Raji (cell line): ENCODE measurements around the gene UBE2R2.

ENCODE experiments used
- POLR2A ChIP-seq: IDR thresholded peaks from 2 replicates; pipeline ENCODE4 v1.6.1; 2011; ENCODE audit warnings: low read depth, low read length, control low read depth; ENCODE audit not compliant: insufficient read depth

The UBE2R2 gene

DNA sequence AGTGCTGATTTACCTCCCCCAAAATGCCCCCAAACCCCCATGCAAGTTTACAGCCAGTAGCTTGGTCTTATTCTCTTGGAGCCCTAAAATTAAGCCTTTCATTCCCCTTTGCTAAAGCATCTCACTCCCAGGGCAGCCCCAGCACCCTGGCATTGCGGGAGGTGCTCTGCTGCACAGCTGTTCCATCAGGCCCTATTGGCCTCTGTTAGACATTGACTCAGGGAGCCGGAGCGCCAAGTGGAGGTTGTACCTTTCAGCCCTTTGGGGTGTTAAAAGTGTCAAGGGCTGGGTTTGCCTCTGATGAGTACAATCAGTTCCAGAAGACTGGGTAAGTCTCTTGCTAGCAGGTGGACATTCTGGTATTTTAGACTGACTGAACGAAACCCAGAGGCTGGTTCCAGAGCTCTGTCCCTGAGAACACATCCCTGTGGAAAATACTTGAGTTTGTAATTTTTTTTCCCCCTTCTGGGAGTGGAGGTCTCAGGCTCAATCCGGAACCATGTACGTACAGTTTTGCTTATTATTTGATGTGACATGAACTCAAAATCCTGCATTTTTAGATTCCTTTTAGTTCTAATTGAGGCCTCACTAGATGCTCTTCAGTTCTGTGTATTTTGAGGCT, 102.4 kb downstream of the UBE2R2 start:
- no peak for TF ChIP-seq POLR2A

DNA sequence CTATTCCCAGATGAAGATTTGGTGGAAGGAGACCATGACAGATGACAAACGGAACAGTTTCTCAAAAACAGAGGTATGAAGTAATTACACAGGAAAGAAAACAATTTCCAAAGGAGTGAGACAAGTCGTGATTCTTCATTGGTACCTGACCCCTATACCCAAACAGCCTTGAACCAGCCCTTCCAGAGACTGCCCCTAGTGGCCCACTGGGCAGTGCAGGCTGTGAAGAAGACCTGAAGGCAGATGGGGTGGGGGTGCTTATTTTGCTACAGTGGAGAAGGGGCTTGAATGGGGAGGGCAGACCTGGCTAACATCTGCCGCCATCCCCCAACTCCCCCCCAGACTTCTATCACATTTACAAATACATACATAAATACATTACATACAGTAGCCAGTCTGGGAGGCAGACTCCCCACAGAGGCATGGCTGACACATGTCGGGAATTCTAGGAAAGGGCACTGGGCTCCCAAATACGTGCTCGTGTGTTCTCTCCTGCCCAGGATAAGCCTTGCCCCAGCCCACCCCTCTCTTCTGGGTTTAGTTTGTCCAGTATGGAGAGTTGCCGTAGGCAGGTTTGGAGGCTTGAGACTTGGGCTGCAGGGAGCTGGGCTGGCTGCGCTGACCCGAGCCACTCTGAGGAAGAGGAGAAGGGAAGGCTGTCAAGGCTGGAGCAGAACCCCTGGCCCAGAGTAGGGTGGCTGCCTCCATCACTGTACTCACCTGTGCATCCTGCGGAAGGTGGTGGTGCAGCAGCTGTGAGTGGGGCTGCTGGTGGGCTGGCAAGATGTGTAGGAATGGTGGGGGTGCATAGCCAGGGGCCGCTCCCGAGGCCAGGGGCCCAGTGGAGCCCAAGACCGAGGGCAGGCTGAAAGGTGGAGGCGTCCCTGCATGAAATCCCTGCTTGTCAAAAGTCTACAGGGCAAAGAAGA, 105.3 kb downstream of the UBE2R2 start:
- TF ChIP-seq POLR2A = no peak

DNA sequence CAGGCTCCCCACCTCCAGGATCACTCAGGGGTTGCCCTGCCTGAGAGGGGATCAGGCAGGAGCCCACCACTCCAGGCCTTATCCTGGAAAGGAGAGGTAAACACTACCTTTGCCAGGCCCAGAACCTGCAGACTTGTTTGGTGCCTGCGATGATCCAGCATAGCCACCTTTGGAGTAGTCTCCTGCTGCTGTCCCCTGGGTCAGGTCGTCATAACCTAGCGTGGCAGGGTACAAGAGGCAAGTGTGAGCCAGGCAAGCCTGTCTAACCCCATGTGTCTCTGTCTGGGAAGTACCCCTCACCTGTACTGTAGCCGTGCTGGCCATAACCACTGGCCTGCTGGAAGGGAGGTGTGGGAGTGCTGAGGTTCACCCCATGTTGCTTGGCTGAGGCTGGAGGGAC, 106.1 kb downstream of the UBE2R2 start:
- TF ChIP-seq POLR2A = no peak

DNA sequence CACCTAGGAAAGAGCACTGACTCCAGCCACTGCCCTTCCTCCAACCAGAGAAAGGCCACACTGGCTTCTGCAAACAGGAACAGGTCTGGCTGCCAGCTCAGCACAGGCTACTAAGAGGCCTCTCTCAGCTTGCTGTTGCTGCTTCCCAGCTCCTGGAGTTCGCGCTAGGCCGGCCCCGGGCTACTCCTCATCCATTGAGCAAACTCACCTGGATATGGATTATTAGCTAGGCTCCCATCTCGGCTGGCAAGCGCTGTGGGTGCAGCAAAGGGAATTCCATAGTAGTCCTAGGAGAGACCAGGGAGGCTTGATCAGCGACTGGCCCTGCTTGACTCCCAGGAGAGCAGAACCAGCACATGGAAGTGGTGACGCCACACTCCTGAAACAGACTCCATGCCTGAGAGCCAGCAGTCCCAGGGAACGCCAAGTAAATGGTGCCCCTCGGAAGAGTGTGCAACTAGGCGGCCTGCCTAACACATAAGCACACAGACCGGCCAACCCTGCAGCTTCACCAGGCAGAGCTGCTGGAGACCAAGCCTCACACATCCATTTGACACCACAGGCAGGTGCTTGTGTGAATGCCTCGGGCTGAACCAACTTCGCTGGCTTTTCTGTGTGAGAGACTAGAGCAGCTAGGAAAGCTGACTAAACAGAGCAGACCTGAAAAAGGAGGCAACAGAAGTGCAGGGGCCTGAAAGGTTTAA, 107.2 kb downstream of the UBE2R2 start:
- TF ChIP-seq POLR2A = no peak

DNA sequence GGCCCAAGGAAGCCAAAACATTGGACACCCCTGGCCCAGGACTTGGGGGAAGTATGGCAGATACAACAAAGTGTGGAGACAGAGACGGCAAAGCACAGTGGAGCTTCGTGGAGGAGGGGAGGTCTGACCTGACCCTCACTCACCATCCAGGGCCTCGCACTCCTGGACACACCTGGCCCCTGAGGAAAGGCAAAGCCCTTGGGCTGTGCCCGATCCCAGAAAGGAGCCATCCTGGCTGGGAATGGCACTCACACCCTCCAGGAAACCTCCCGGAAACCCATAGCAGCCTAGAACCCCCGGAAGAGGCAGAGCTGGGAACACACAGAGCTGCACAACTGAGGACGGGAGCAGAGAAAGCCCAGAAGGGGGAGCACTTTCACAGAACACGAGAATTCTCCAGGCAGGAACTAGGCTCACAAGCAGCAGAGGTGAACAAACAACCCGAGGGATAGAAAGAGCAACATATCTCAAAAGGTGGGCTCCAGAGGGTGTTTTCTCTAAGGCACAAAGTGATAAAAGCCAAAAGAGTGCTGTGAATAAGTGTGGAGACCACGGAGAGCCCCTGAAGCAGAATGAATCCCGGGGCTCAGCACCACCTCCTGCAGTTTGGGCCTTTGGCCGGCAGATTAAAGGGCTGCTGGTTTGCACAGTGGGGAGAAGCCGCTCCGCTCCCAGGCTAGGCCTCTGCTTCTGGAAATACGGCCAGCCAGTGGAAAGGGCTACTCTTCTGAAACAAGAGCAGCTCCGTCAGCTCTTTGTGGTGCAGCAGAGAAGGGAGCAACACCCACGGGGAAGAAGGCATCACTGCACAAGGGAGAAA, 108.2 kb downstream of the UBE2R2 start:
- TF ChIP-seq POLR2A = no peak

DNA sequence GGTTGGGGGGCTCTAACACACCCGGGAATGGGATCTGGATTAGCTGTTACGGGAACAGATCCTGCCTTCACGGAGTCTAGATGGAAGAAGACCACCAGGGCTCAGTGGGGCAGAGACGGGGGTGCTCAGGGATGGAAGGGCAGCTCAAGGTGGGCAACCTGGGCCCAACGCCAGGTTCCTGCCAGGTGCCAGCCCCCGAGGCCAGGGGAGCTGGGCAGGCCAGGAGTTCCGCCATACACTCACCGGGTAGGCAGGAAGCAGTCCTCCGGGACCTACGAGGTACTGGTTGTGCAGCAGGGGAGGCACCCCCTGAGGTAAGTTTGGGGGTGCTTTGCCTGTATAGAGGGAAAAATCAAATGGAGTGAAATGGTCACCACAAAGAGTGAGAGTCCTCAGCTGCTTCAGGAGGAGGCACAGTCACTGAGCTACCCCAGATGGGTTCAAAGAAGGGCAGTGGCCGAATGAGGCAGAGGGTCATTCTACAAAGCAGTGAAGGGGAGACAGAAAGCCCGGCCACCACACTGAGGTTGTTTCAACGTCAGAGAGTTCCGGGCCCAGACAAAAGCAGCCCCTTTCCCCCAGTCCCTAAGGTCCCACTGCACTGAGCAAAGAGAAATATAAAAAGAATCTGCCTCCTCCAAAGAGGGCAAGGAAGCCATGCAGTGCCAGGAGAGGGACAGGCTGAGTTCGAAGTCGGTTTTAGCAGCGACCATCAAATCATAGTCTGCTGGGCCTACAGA, 110.0 kb downstream of the UBE2R2 start:
- no peak for TF ChIP-seq POLR2A

DNA sequence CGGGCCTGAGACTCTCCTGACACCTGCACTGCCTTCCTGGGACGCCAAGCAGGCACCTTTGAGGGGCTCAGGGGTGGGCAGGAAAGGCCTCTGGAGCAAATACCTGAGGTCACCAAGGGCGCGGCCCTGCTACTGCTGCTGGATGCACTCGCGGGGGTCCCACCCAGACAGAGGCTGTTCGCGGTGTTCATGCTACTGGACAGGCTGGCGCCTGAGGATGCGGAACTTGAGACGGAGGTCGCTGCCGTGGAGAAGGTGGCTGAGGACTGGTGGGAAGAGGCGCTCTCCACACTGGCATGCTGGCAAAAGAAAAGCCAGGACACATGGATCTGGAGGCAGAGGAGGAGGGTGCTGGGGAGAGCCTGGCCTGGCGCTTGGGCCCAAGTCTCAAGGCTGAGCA, 110.7 kb downstream of the UBE2R2 start:
- no peak for TF ChIP-seq POLR2A

DNA sequence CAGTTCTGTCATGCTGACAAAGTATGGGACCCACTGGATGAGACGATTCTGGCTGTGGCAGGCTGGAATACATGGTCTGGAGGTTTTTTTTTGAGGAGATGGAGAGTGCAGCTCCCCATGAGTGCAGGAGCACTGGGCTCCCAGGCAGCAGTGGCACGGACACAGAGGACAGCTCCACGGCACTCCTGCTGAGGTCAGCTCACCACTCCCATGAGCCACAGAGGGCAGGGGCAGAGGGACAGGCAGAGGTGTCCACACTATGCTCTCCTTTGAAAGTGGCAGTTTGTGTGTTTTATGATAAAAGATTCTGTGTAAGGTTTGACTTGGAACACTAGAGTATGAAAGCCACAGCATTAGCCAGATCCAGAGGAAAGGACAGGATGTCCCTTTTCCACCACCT, 114.4 kb downstream of the UBE2R2 start:
- no peak for TF ChIP-seq POLR2A

DNA sequence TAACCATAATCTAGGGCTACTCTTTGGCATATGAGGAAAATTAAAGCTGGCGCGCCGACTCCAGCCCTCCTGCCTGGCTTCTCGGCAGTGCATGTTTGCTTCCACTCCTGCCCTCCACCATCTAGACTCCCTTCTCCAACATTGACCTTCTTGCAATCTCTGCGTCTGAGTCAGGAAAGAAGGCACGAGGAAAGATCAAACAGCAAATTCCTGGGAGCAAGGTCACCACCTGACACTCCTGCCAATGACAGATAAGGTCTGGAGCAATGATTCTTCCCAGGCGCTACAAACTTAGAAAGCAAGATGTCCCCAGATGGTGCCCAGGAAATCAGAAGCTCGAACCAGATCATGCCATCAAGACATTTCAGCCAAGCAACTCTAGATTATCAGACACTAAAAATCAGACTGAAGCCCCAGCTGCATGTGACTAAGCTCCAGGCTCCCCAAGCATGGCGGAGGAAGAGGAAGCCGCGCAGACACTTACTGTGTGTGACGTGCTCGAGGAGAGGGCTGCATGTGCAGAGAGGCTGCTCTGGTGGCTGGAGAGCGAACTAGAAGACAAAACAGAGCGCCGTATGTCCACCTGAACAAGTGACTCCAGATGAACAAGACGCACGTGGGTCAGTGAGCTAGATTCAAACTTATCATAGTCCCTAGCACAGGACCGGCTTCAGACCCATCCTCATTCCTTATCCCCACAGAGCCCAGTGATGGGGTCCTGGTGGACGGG, 115.3 kb downstream of the UBE2R2 start:
- no peak for TF ChIP-seq POLR2A

DNA sequence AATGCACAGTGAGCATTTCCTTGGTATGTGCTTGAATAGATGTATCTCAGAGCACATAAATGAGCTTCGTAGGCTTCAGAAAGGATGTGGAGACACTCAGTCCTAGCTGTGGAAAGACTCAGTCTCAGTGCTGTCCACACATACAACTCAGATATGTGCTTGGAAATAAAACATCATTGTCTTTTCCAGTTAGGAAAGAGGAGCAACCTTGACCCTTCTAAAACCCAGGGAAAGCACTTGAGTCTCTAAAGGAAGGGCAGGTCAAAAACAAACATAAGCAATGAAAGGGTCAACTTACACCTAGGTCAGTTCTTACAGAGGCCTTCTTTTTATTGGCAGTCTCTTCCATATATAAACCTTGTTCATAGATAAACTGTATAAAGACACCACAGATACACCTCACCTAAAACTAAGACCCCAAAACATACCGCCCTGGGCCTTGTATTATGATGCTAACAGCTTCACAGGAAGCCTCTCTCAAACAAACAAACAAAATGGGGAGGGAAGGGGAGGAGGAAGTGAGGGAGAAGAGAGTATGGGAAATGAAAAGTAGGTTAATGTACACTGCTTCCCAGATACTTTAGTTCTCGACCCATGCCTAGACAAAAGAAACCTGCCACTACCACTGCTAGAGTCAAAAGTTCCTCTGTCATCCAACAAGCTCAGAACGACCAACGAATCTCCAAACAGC, 117.4 kb downstream of the UBE2R2 start:
- no peak for TF ChIP-seq POLR2A

DNA sequence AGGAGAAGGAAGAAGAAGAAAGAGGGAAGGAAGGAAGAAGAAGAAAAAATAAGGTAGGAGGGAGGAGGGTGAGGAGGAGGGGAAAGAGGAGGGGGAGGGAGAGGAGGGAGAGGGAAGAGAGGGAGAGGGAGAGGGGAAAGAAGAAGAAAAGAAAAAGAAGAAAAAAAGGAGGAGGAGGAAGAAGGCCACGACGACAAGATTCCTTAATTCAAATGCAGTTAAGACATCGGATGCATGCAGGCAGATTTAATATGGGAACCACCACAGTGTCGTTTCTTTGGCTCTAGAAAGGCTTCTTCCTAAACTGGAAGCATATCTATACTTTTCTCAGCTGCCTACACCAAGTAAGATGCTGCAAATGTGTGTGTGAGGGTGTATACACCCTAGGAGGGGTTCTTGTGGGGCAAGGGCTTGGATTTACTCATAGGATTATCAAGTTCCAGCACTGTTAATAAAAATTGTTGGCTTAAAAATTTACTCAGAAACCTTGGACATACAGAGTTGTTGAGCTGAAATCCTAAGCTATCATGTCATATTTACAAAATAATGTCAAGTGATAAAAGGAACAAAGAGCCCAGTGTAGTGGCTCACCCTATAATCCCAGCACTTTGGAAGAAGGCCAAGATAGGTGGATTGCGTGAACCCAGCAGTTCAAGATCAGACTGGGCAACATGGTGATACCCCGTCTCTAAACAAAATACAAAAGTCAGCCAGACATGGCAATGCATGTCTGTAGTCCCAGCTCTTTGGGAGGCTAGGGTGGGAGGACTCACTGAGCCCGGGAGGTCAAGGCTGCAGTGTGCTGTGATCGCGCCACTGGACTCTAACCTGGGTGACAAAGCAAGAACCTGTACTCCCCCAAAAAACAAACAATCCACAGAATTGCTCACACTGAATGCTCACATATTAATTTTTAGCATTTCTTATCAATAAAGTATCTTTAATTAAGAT, 123.2 kb downstream of the UBE2R2 start:
- no peak for TF ChIP-seq POLR2A

DNA sequence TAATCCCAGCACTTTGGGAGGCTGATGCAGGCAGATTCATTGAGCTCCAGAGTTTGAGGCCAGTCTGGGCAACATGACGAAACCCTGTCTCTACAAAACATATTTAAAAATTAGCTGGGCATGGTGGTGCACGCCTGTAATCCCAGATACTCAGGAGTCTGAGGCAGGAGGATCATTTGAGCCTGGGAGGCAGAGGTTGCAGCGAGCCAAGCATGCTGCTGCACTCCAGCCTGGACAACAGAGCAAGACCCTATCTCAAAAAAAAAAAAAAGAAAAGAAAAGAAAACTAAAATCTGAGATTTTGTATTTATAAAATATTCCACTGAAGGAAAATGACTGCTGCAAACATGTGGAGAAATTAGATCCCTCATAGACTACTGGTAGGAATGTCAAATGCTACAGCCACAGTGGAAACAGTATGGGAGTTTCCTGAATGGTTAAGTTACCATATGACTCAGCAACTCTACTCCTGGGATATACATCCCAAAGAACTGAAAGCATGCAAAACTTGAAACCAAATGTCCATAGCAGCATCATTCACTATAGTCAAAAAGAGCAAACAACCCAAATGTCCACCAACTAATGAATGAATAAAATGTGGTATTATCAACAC, 125.6 kb downstream of the UBE2R2 start:
- no peak for TF ChIP-seq POLR2A

DNA sequence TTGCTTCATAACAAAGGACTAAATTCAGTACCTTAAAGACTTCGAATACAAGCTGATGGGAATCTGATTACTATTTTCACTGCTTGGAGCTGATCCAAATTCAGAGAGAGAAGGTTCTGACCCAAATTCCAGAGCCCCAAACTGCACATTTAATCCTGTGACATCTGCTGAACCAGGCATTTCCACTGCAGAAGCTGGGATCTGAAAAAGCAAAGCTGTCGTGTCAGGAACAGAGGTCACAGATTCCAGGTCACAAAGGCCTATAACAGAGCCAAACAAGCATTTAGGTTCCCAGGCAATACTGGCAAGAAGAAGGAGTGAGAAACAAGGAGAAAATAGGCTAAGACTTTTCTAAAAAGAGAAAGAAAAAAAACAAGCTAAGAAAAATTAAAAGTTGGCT, 126.4 kb downstream of the UBE2R2 start:
- no peak for TF ChIP-seq POLR2A
